Muscle of leg (tissue), 11 donors: ENCODE data around the gene TBC1D14. TPM values are rescaled to one million over a fixed set of nuclear protein-coding genes. Genes with fewer than 3 reads are reported as not detected.
"Not testable (repeated sequence)": the region's sequence is repeated elsewhere in the genome, so short reads cannot be mapped to it uniquely, and the experiment has no call there.

ENCODE experiments used
- DNase-seq: peaks from one replicate; pipeline ENCODE4 v3.0.0; 2013
- H3K27ac ChIP-seq: one replicate; pipeline ENCODE4 v1.5.1; 2013; ENCODE audit warnings: mild to moderate bottlenecking, low read length, control low read depth
- H3K27me3 ChIP-seq: one replicate; pipeline ENCODE4 v1.6.1; 2013; ENCODE audit warnings: low read length; ENCODE audit not compliant: control insufficient read depth, insufficient read depth
- H3K36me3 ChIP-seq: one replicate; pipeline ENCODE4 v1.6.1; 2013; ENCODE audit warnings: low read length; ENCODE audit not compliant: control insufficient read depth, insufficient read depth
- H3K4me1 ChIP-seq: one replicate; pipeline ENCODE4 v1.6.1; 2013; ENCODE audit warnings: low read length; ENCODE audit not compliant: control insufficient read depth, insufficient read depth
- H3K4me3 ChIP-seq: one replicate; pipeline ENCODE4 v1.5.1; 2013; ENCODE audit warnings: low read length, control low read depth
- H3K9me3 ChIP-seq: replicated peaks from 2 replicates; pipeline ENCODE4 v1.6.1; 2013; ENCODE audit warnings: low read depth, low read length; ENCODE audit not compliant: control insufficient read depth
- WGBS: methylation state at CpG from one replicate; pipeline ENCODE4 v1.1.5; 2013; ENCODE audit warnings: missing lambda C conversion rate; ENCODE audit not compliant: insufficient coverage; 5-methylcytosine and 5-hydroxymethylcytosine counted together
- polyA plus RNA-seq, 8 donors: library from polyadenylated mRNA; unstranded; fragments of 120-200 nt; gene quantifications; one replicate each; pipeline versions ENCODE4 v1.2.1 to v1.2.3, GENCODE V29; 2013; ENCODE audit warnings: inconsistent platforms in 1 of 8, low replicate concordance in 1 of 8; ENCODE audit not compliant: insufficient read length in 8 of 8, insufficient read depth in 1 of 8
- total RNA-seq: library from RNA; stranded (reverse); fragments of 120-200 nt; gene quantifications from one replicate; pipeline ENCODE4 v1.2.4, GENCODE V29; 2013

Gene TBC1D14
- total and polyA plus RNA-seq, 9 donors: 31.3 to 45.2 (median 38.7) TPM

- no peaks in the 10 kb centered on the region for H3K27me3 ChIP-seq
- 83% methylated on average over 15 of the region's 15 CpGs for WGBS
- no peak overlapping the region for H3K27ac ChIP-seq
- H3K4me3 ChIP-seq: no peak overlapping the region
- H3K9me3 ChIP-seq: no peaks in the 10 kb centered on the region
- no peaks in the 10 kb centered on the region for H3K36me3 ChIP-seq
- DNase-seq: no peak
- H3K4me1 ChIP-seq: peaks cover 25% of the 10 kb centered on the region
These were observed 58.3 kb downstream of the TBC1D14 start for GRCh38 chr4:6967846-6968340.

DNA sequence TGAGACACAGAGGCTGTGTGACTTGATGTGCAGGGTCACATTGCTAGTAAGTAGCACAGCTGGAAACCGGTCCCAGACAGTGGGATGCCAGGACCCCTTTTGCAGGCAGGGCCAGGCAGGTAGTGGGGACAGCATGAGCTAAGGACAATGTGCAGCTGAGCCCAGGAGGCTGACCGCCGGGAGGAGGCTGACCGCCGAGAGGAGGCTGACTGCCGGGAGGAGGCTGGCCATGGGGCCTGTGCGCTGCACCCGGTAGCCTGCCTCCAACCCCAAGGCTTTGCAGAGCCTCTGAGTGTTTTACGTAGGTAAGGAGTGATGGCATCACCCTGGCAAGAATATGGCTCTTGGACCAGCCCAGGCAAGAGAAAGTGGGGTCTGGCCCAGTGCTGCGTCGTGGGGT lies 58.9 kb downstream of the TBC1D14 start:
- DNase-seq: no peak
- Histone ChIP-seq H3K36me3 (no peaks in the 10 kb centered on the region), H3K4me3 (no peak overlapping the region), H3K4me1 (peaks cover 22% of the 10 kb centered on the region), H3K9me3 (no peaks in the 10 kb centered on the region), H3K27ac (no peak overlapping the region), H3K27me3 (no peaks in the 10 kb centered on the region)
- 79% methylated on average over 11 of the region's 11 CpGs for WGBS

DNA sequence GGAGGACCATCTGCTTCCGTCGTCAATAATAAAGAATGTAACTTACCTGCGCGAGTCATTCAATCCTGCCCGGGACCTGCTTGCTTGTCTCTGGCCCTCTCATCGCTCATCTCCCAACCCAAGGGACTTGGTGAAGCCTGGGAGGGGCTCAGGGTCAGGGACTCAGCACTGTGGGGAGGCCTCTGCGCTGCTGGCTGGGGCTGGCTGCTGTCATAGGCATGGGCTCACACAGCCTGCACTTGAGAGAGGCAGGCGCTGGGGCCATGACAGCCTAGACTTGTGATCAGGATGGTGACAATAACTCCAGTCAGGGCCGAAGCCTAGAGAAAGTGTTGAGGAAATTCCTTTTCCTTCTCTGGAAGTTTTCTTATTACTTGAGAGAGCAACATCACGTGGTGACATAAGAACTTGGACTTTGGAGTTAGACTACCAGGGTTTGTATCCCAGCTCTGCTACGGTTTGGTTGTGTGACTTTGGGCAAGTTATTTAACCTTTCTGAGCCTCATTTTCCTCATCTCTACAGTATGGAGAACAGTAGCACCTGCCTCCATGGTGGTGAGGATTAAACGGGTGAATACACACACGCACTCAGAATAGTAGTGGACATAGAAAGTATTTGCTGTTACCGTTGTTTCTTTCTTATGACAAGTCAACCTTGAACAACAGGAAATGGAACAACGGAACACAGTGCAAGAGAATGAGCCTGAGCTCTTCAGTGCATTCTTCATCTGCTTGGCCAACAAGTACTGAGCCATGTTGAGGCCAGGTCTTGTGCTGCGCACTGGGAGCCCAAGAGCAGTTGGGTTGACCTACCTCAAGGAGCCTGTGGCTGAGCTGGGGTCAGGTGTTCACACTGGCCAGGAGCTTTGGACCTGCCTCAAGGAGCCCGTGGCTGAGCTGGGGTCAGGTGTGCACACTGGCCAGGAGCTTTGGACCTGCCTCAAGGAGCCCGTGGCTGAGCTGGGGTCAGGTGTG lies 60.5 kb downstream of the TBC1D14 start:
- no peak for DNase-seq
- Histone ChIP-seq H3K4me3 (no peak overlapping the region), H3K27me3 (no peaks in the 10 kb centered on the region), H3K36me3 (no peaks in the 10 kb centered on the region), H3K4me1 (peaks cover 15% of the 10 kb centered on the region), H3K9me3 (no peaks in the 10 kb centered on the region), H3K27ac (no peak overlapping the region)
- WGBS: 74% methylated on average over 12 of the region's 18 CpGs

GRCh38 chr4:6971536-6972374 lies 62.1 kb downstream of the TBC1D14 start:
- no peak for DNase-seq
- Histone ChIP-seq H3K27me3 (no peaks in the 10 kb centered on the region), H3K4me1 (peaks cover 9% of the 10 kb centered on the region), H3K9me3 (no peaks in the 10 kb centered on the region), H3K27ac (no peak overlapping the region), H3K4me3 (no peak overlapping the region), H3K36me3 (no peaks in the 10 kb centered on the region)
- 82% methylated on average over 11 of the region's 16 CpGs for WGBS

- Histone ChIP-seq H3K27me3 (no peaks in the 10 kb centered on the region), H3K4me1 (peaks cover 9% of the 10 kb centered on the region), H3K4me3 (no peak overlapping the region), H3K9me3 (no peaks in the 10 kb centered on the region), H3K27ac (no peak overlapping the region), H3K36me3 (no peaks in the 10 kb centered on the region)
- WGBS: 85% methylated on average over 3 of the region's 8 CpGs
- DNase-seq: no peak
These were observed 62.7 kb downstream of the TBC1D14 start for GRCh38 chr4:6972375-6972650.

DNA sequence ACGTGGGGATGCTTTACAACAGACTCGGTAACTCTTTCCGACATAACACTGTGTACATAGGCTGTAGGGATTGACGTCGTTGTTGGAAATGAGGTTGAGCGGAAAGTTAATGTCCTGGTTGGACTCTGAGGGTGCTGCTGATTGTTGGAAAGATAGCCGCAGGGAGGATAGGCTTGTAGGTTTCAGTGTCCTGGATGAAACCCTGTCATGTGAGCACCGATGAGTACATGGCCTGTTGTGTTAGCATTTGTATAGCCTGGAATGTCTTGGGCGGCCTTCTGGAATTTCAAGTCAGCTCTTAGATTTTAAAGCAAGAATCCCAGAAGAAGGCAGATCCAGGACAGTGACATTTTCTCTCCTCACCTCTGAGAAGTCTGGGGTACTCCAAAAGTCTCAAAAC lies 63.3 kb downstream of the TBC1D14 start:
- DNase-seq: no peak
- Histone ChIP-seq H3K4me1 (peaks cover 9% of the 10 kb centered on the region), H3K4me3 (no peak overlapping the region), H3K36me3 (no peaks in the 10 kb centered on the region), H3K27ac (no peak overlapping the region), H3K9me3 (no peaks in the 10 kb centered on the region), H3K27me3 (no peaks in the 10 kb centered on the region)
- WGBS: 58% methylated on average over 9 of the region's 9 CpGs

- Histone ChIP-seq H3K9me3 (no peaks in the 10 kb centered on the region), H3K27ac (no peak overlapping the region), H3K27me3 (no peaks in the 10 kb centered on the region), H3K4me1 (peaks cover 9% of the 10 kb centered on the region), H3K36me3 (no peaks in the 10 kb centered on the region), H3K4me3 (no peak overlapping the region)
- peak; percentile 96 for DNase-seq
- 34% methylated on average over 3 of the region's 7 CpGs for WGBS
These were observed 64.7 kb downstream of the TBC1D14 start for GRCh38 chr4:6974138-6974848.

- not testable (repeated sequence) for H3K4me1 ChIP-seq, H3K9me3 ChIP-seq, DNase-seq, H3K36me3 ChIP-seq, H3K4me3 ChIP-seq, H3K27ac ChIP-seq, H3K27me3 ChIP-seq
- WGBS: no CpG with 5 or more reads among the region's 33 CpGs
These were observed 68.2 kb downstream of the TBC1D14 start for GRCh38 chr4:6977846-6978245.

DNA sequence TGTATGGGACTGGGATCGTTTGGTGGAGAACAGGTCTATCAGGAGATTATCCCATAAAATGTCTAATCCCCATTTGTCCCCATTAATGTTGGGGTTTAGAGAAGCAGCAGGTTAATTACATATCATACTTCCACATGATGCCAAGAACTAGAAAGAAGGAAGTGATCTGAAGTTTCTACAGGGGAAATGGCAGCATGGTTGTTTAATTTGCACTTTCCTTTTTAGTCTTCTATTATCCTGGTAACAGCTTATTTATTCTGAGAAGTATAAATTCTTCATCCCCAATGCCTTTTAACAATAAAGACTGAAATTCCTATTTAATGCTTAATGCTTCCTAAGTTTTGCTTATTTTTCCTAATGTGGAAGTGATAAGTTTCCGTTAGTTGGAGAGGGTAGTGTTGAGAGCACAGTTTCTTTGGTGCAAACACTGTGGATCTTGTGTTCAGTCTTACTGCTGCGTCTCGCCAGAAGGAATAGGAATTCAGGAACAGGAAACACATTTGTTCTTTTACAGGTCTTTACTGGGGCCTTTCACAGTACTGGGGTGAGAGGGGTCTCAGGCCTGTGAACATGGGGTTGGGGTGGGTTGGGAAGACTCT lies 74.0 kb downstream of the TBC1D14 start:
- no peak for DNase-seq
- H3K36me3 ChIP-seq: no peaks in the 10 kb centered on the region
- H3K4me1 ChIP-seq: peaks cover 21% of the 10 kb centered on the region
- no peaks in the 10 kb centered on the region for H3K9me3 ChIP-seq
- H3K27me3 ChIP-seq: no peaks in the 10 kb centered on the region
- 56% methylated on average over 3 of the region's 4 CpGs for WGBS
- H3K27ac ChIP-seq: no peak overlapping the region
- no peak overlapping the region for H3K4me3 ChIP-seq
